ENCODE results near the gene NMT1.

The NMT1 gene

GRCh38 chr17:45148183-45149036 lies 87.3 kb downstream of the NMT1 start, which contains the start of gene HEXIM1:
Gene HEXIM1 (plus strand): TSS chr17:45148475. CDS start chr17:45149191, 716 bp downstream.
- TF ChIP-seq EZH2 (IDR thresholded peaks at IDR 0.05; ENCODE audit: borderline replicate concordance, low read depth, low read length, severe bottlenecking), result no peak
- no peak for TF ChIP-seq CTCF (IDR thresholded peaks at IDR 0.05; ENCODE audit: borderline replicate concordance, extremely low read depth, low read length, poor library complexity, severe bottlenecking)
- Histone ChIP-seq H3K36me3 (ENCODE audit: insufficient read depth, low read length) (no peaks in the 10 kb centered on the region; the same call in 1 of the 2 replicates), H3K9me3 (ENCODE audit: insufficient read depth, low read length, severe bottlenecking) (no peaks in the 10 kb centered on the region), H3K4me2 (ENCODE audit: insufficient read depth, low read length) (peak within 1 kb of the TSS; percentile 94), H3K4me3 (ENCODE audit: low read depth in 1 of 2, low read length in 2 of 2) (peak within 1 kb of the TSS; percentile 82 to 86), H3K27me3 (ENCODE audit: insufficient read depth, low read length, poor library complexity) (no peaks in the 10 kb centered on the region), H3K4me1 (ENCODE audit: insufficient read depth, low read length) (peaks cover 38% of the 10 kb centered on the region), H2AFZ (ENCODE audit: low read depth, low read length) (peak within 1 kb of the TSS; percentile 91), H4K20me1 (ENCODE audit: insufficient read depth, low read length) (peaks cover 22% of the 10 kb centered on the region; the same call in 1 of the 2 replicates), H3K9ac (ENCODE audit: low read depth, low read length) (peak within 1 kb of the TSS; percentile 96), H3K27ac (ENCODE audit: low read length) (peak within 1 kb of the TSS; percentile 99), H3K79me2 (ENCODE audit: insufficient read depth, low read length) (peaks cover 50% of the 10 kb centered on the region)
- ATAC-seq (ENCODE audit: insufficient read depth, low read depth), result peak; percentile 81
- peak; percentile 99 for DNase-seq

GRCh38 chr17:45149037-45149668 lies 88.0 kb downstream of the NMT1 start:
- peaks cover 38% of the 10 kb centered on the region for H3K4me1 ChIP-seq (ENCODE audit: insufficient read depth, low read length)
- no peaks in the 10 kb centered on the region; the same call in 1 of the 2 replicates for H3K36me3 ChIP-seq (ENCODE audit: insufficient read depth, low read length)
- no peaks in the 10 kb centered on the region for H3K9me3 ChIP-seq (ENCODE audit: insufficient read depth, low read length, severe bottlenecking)
- H3K27ac ChIP-seq (ENCODE audit: low read length), result peak overlapping the region; percentile 88
- ATAC-seq (ENCODE audit: insufficient read depth, low read depth) (peak; percentile 44), DNase-seq (peak; percentile 86)
- peak; percentile 95 for TF ChIP-seq CTCF (IDR thresholded peaks at IDR 0.05; ENCODE audit: borderline replicate concordance, extremely low read depth, low read length, poor library complexity, severe bottlenecking)
- no peak for TF ChIP-seq EZH2 (IDR thresholded peaks at IDR 0.05; ENCODE audit: borderline replicate concordance, low read depth, low read length, severe bottlenecking)
- H2AFZ ChIP-seq (ENCODE audit: low read depth, low read length), result peak overlapping the region; percentile 66
- peaks cover 22% of the 10 kb centered on the region; the same call in 1 of the 2 replicates for H4K20me1 ChIP-seq (ENCODE audit: insufficient read depth, low read length)
- H3K9ac ChIP-seq (ENCODE audit: low read depth, low read length), result peak overlapping the region; percentile 73
- H3K79me2 ChIP-seq (ENCODE audit: insufficient read depth, low read length), result peaks cover 52% of the 10 kb centered on the region
- peak overlapping the region; percentile 72 to 86 for H3K4me3 ChIP-seq (ENCODE audit: low read depth in 1 of 2, low read length in 2 of 2)
- H3K27me3 ChIP-seq (ENCODE audit: insufficient read depth, low read length, poor library complexity), result no peaks in the 10 kb centered on the region
- H3K4me2 ChIP-seq (ENCODE audit: insufficient read depth, low read length), result peak overlapping the region; percentile 91

GRCh38 chr17:45149669-45150664 lies 88.8 kb downstream of the NMT1 start:
- peak overlapping the region; percentile 91 for H3K4me2 ChIP-seq (ENCODE audit: insufficient read depth, low read length)
- DNase-seq (peak; percentile 53), ATAC-seq (ENCODE audit: insufficient read depth, low read depth) (no peak)
- H4K20me1 ChIP-seq (ENCODE audit: insufficient read depth, low read length), result peaks cover 22% of the 10 kb centered on the region; the same call in 1 of the 2 replicates
- H3K9ac ChIP-seq (ENCODE audit: low read depth, low read length), result peak overlapping the region; percentile 73
- peak overlapping the region; percentile 72 to 86; a peak in 3 of 4 replicates for H3K4me3 ChIP-seq (ENCODE audit: low read depth in 1 of 2, low read length in 2 of 2)
- H3K79me2 ChIP-seq (ENCODE audit: insufficient read depth, low read length), result peaks cover 52% of the 10 kb centered on the region
- no peaks in the 10 kb centered on the region for H3K27me3 ChIP-seq (ENCODE audit: insufficient read depth, low read length, poor library complexity)
- H3K9me3 ChIP-seq (ENCODE audit: insufficient read depth, low read length, severe bottlenecking), result no peaks in the 10 kb centered on the region
- TF ChIP-seq CTCF (IDR thresholded peaks at IDR 0.05; ENCODE audit: borderline replicate concordance, extremely low read depth, low read length, poor library complexity, severe bottlenecking) (no peak), EZH2 (IDR thresholded peaks at IDR 0.05; ENCODE audit: borderline replicate concordance, low read depth, low read length, severe bottlenecking) (no peak)
- H2AFZ ChIP-seq (ENCODE audit: low read depth, low read length), result peak overlapping the region; percentile 66
- peaks cover 38% of the 10 kb centered on the region for H3K4me1 ChIP-seq (ENCODE audit: insufficient read depth, low read length)
- H3K27ac ChIP-seq (ENCODE audit: low read length), result peak overlapping the region; percentile 88
- no peaks in the 10 kb centered on the region; the same call in 1 of the 2 replicates for H3K36me3 ChIP-seq (ENCODE audit: insufficient read depth, low read length)
